Liver (tissue), 9 donors: ENCODE data around the gene IFITM5. TPM values are rescaled to one million over a fixed set of nuclear protein-coding genes. Genes with fewer than 3 reads are reported as not detected.
"Not testable (repeated sequence)": the region's sequence is repeated elsewhere in the genome, so short reads cannot be mapped to it uniquely, and the experiment has no call there.

Source experiments
- DNase-seq: peaks from one replicate; pipeline ENCODE4 v3.0.0-alpha.2; 2017; ENCODE audit warnings: low spot score
- H3K27ac ChIP-seq, 2 donors: one replicate each; pipeline ENCODE4 v1.7.0; 2013; ENCODE audit warnings: inconsistent platforms in 2 of 2, low read length in 2 of 2, control low read depth in 1 of 2, low read depth in 1 of 2, mild to moderate bottlenecking in 1 of 2
- H3K27me3 ChIP-seq, 4 donors: one replicate each; pipeline versions ENCODE4 v1.6.1 to v1.7.0; 2013; ENCODE audit warnings: low read length in 3 of 4, inconsistent platforms in 1 of 4, mild to moderate bottlenecking in 1 of 4, moderate library complexity in 1 of 4; ENCODE audit not compliant: control insufficient read depth in 4 of 4, insufficient read depth in 4 of 4
- H3K36me3 ChIP-seq, 4 donors: one replicate each; pipeline versions ENCODE4 v1.6.1 to v1.7.0; 2013; ENCODE audit warnings: low read length in 3 of 4, mild to moderate bottlenecking in 3 of 4, low read depth in 1 of 4, moderate library complexity in 1 of 4; ENCODE audit not compliant: control insufficient read depth in 4 of 4, insufficient read depth in 3 of 4
- H3K4me1 ChIP-seq, 4 donors: one replicate each; pipeline versions ENCODE4 v1.6.1 to v1.7.0; 2013; ENCODE audit warnings: low read length in 3 of 4, mild to moderate bottlenecking in 3 of 4, moderate library complexity in 1 of 4; ENCODE audit not compliant: control insufficient read depth in 4 of 4, insufficient read depth in 4 of 4
- H3K4me3 ChIP-seq, 3 donors: one replicate each; pipeline versions ENCODE4 v1.6.1 to v1.7.0; 2013; ENCODE audit warnings: low read length in 3 of 3, control low read depth in 1 of 3, low read depth in 1 of 3, mild to moderate bottlenecking in 1 of 3
- H3K9ac ChIP-seq, 2 donors: one replicate each; pipeline ENCODE4 v1.7.0; 2013; ENCODE audit warnings: low read length in 2 of 2, mild to moderate bottlenecking in 2 of 2, moderate library complexity in 2 of 2, control low read depth in 1 of 2, low read depth in 1 of 2
- H3K9me3 ChIP-seq, 4 donors: one replicate each; pipeline versions ENCODE4 v1.6.1 to v1.7.0; 2013; ENCODE audit warnings: low read length in 3 of 4; ENCODE audit not compliant: control insufficient read depth in 4 of 4
- FOXA1 ChIP-seq: IDR thresholded peaks from 2 replicates; pipeline ENCODE4 v1.6.1; 2016; ENCODE audit warnings: antibody characterized with exemption
- FOXA2 ChIP-seq: IDR thresholded peaks from 2 replicates; pipeline ENCODE4 v1.6.1; 2016; ENCODE audit warnings: antibody characterized with exemption
- HNF4G ChIP-seq: IDR thresholded peaks from 2 replicates; pipeline ENCODE4 v1.6.1; 2016; ENCODE audit warnings: antibody characterized with exemption
- NR2F2 ChIP-seq: IDR thresholded peaks from 2 replicates; pipeline ENCODE4 v1.6.1; 2016; ENCODE audit warnings: antibody characterized with exemption
- RXRA ChIP-seq, 2 donors: IDR thresholded peaks; 2 replicates each; pipeline ENCODE4 v1.6.1; 2017 to 2018; ENCODE audit warnings: antibody characterized with exemption in 2 of 2, mild to moderate bottlenecking in 1 of 2
- SP1 ChIP-seq: IDR thresholded peaks from 2 replicates; pipeline ENCODE4 v1.6.1; 2018; ENCODE audit warnings: antibody characterized with exemption, mild to moderate bottlenecking
- TAF1 ChIP-seq: conservative IDR thresholded peaks from 2 replicates; pipeline ENCODE4 v1.6.1; 2016; ENCODE audit warnings: antibody characterized with exemption, mild to moderate bottlenecking
- WGBS: extraction: QIAGEN DNeasy Blood & Tissue Kit; methylation state at CpG from one replicate; pipeline ENCODE4 v1.1.7; 2013; 5-methylcytosine and 5-hydroxymethylcytosine counted together
- polyA plus RNA-seq, 2 donors: library from polyadenylated mRNA; stranded (reverse) in 1 of 2; unstranded in 1 of 2; fragments of 200-250 nt in 1 of 2; fragments of >200 nt in 1 of 2; fragmentation: Nextera tagmentation in 1 of 2; extraction: Ambion mirVana in 1 of 2; gene quantifications; one replicate each; pipeline versions ENCODE4 v1.2.1 to v1.2.3, GENCODE V29; 2013 to 2015
- total RNA-seq, 2 donors: library from RNA; depleted of rRNA; stranded (reverse); fragments of >200 nt; gene quantifications; one replicate each; pipeline ENCODE4 v1.2.3, GENCODE V29; 2014
- TF ChIP-seq, protein P1 (sequence below): fragments of 150-350 bp; IDR thresholded peaks from 2 replicates; pipeline ENCODE4 v1.5.1; 2017; ENCODE audit warnings: improper control_type of control experiment, low read depth, low read length; ENCODE audit not compliant: missing input control
- TF ChIP-seq, protein P2 (sequence below): IDR thresholded peaks from 2 replicates; pipeline ENCODE4 v1.6.1; 2016; ENCODE audit warnings: antibody characterized with exemption
- TF ChIP-seq, protein P3 (sequence below): IDR thresholded peaks from 2 replicates; pipeline ENCODE4 v1.6.1; 2016; ENCODE audit warnings: antibody characterized with exemption
- TF ChIP-seq, protein P4 (sequence below): IDR thresholded peaks from 2 replicates; pipeline ENCODE4 v1.6.1; 2016; ENCODE audit warnings: antibody characterized with exemption, mild to moderate bottlenecking
- donor health status: healthy.
- donor health status: healthy.
- donor health status: healthy.
- donor health status: healthy.
- donor health status: healthy.

IFITM5 gene
- total and polyA plus RNA-seq, 4 donors = not detected

DNA sequence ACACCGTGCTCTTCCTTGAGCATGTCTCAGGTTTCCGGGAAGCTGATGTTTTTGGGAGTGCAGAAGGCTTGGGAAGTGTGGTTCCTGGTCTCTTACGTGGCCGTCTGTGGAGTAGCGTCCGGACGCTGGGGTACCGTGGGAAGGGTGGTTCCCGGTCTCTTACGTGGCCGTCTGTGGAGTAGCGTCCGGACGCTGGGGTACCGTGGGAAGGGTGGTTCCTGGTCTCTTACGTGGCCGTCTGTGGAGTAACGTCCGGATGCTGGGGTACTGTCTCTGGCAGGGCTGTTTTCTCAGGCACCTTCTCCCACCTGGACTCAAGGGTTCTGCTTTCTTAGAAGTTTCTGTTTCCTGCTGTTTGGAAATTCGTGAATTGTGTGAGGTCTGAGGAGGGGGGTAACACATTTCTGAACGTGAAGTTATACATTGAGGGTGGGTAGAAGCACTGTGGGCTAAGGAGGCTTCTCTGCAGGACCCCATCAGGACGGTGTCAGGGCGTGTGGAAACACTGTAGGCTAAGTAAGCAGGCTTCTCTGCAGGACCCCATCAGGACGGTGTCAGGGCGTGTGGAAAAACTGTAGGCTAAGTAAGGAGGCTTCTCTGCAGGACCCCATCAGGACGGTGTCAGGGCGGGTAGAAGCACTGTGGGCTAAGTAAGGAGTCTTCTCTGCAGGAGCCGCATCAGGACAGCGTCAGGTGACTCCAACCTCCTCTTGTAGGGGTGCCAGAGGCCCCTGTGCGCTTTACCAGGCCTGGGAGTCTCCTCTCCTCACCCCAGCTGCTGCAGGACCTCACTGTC is 26.7 kb upstream of the IFITM5 start:
- no peak overlapping the region for H3K4me3 ChIP-seq
- 88% methylated on average over 30 of the region's 30 CpGs for WGBS
- TF ChIP-seq RXRA (IDR thresholded peaks at IDR 0.05) (no peak), HNF4G (no peak)
- TF ChIP-seq, protein P1, sequence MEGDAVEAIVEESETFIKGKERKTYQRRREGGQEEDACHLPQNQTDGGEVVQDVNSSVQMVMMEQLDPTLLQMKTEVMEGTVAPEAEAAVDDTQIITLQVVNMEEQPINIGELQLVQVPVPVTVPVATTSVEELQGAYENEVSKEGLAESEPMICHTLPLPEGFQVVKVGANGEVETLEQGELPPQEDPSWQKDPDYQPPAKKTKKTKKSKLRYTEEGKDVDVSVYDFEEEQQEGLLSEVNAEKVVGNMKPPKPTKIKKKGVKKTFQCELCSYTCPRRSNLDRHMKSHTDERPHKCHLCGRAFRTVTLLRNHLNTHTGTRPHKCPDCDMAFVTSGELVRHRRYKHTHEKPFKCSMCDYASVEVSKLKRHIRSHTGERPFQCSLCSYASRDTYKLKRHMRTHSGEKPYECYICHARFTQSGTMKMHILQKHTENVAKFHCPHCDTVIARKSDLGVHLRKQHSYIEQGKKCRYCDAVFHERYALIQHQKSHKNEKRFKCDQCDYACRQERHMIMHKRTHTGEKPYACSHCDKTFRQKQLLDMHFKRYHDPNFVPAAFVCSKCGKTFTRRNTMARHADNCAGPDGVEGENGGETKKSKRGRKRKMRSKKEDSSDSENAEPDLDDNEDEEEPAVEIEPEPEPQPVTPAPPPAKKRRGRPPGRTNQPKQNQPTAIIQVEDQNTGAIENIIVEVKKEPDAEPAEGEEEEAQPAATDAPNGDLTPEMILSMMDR = no peak
- peaks cover 0 to 15% (median 10%) of the 10 kb centered on the region in 4 donors for H3K4me1 ChIP-seq
- H3K9me3 ChIP-seq = no peaks in the 10 kb centered on the region
- H3K27ac ChIP-seq = peak overlapping the region; percentile 76 to 92
- DNase-seq = no peak
- H3K9ac ChIP-seq = peak overlapping the region; percentile 11 to 57
- H3K36me3 ChIP-seq = no peaks in the 10 kb centered on the region
- H3K27me3 ChIP-seq = no peaks in the 10 kb centered on the region

DNA sequence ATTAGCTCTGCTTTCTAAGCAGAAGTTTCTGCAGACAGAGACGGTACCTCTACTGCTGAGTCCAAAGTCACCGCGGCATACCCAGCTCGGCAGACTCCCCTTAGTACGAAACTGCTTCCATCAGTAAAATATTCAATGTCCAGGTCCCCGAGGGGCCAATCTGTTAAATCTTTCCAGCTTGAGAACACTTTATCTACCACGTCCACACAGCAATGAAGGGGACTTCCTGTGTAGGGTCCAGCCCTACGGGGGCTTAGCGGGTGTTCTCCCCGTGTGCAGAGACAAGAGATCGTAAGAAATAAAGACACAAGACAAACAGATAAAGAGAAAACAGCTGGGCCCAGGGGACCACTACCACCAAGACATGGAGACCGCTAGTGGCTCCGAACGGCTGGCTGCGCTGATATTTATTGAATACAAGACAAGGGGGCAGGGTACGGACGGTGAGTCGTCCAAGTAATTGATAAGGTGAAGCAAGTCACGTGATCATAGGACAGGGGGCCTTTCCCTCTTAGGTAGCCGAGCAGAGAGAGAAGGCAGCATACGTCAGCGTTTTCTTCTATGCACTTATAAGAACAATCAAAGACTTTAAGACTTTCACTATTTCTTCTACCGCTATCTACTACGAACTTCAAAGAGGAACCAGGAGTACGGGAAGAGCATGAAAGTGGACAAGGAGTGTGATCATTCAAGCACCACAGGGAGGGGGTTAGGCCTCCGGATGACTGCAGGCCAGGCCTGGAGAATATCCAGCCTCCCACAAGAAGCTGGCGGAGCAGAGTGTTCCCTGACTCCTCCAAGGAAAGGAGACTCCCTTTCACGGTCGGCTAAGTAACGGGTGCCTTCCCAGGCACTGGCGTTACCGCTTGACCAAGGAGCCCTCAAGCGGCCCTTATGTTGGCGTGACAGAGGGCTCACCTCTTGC is 25.5 kb upstream of the IFITM5 start:
- not testable (repeated sequence) for H3K27me3 ChIP-seq, H3K36me3 ChIP-seq, H3K4me3 ChIP-seq, DNase-seq, H3K9ac ChIP-seq, H3K9me3 ChIP-seq
- WGBS = 74% methylated on average over 26 of the region's 34 CpGs
- H3K27ac ChIP-seq = peak overlapping the region; percentile 4 to 42
- H3K4me1 ChIP-seq = peaks cover 0 to 17% (median 10%) of the 10 kb centered on the region in 4 donors

DNA sequence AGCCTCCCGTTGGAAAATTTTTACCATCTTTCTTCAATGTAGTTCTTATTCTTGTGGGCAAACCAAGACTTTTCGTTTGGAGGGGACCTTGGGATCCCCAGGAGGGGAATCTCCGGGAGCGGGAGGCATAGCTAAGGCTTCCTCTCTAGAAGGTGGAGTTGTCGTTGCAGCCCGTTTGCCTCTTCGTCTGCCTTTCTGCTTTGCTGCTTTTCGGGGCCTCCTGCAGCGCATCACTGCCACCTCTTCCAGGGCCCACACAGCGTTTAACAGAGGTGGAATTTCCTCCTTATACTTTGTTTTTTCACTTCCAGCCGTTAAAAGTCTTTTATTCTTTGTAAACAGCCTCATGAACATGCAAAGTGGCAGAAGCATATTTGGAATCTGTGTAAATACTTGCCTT is 24.8 kb upstream of the IFITM5 start:
- H3K27ac ChIP-seq = peak overlapping the region; percentile 4 to 42
- 82% methylated on average over 11 of the region's 11 CpGs for WGBS
- no peak for DNase-seq

More for the DNA sequence above, 24.8 kb upstream of the IFITM5 start:
- H3K4me1 ChIP-seq = peaks cover 0 to 17% (median 10%) of the 10 kb centered on the region in 4 donors
- no peak overlapping the region for H3K9ac ChIP-seq
- no peaks in the 10 kb centered on the region for H3K36me3 ChIP-seq
- TF ChIP-seq FOXA2 = no peak
- no peak for TF ChIP-seq SP1
- TF ChIP-seq, protein P2, sequence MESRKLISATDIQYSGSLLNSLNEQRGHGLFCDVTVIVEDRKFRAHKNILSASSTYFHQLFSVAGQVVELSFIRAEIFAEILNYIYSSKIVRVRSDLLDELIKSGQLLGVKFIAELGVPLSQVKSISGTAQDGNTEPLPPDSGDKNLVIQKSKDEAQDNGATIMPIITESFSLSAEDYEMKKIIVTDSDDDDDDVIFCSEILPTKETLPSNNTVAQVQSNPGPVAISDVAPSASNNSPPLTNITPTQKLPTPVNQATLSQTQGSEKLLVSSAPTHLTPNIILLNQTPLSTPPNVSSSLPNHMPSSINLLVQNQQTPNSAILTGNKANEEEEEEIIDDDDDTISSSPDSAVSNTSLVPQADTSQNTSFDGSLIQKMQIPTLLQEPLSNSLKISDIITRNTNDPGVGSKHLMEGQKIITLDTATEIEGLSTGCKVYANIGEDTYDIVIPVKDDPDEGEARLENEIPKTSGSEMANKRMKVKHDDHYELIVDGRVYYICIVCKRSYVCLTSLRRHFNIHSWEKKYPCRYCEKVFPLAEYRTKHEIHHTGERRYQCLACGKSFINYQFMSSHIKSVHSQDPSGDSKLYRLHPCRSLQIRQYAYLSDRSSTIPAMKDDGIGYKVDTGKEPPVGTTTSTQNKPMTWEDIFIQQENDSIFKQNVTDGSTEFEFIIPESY = no peak
- TF ChIP-seq, protein P1 = no peak
- TF ChIP-seq TAF1 = no peak
- no peak for TF ChIP-seq NR2F2
- TF ChIP-seq, protein P3, sequence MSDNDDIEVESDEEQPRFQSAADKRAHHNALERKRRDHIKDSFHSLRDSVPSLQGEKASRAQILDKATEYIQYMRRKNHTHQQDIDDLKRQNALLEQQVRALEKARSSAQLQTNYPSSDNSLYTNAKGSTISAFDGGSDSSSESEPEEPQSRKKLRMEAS = no peak
- TF ChIP-seq, protein P4, sequence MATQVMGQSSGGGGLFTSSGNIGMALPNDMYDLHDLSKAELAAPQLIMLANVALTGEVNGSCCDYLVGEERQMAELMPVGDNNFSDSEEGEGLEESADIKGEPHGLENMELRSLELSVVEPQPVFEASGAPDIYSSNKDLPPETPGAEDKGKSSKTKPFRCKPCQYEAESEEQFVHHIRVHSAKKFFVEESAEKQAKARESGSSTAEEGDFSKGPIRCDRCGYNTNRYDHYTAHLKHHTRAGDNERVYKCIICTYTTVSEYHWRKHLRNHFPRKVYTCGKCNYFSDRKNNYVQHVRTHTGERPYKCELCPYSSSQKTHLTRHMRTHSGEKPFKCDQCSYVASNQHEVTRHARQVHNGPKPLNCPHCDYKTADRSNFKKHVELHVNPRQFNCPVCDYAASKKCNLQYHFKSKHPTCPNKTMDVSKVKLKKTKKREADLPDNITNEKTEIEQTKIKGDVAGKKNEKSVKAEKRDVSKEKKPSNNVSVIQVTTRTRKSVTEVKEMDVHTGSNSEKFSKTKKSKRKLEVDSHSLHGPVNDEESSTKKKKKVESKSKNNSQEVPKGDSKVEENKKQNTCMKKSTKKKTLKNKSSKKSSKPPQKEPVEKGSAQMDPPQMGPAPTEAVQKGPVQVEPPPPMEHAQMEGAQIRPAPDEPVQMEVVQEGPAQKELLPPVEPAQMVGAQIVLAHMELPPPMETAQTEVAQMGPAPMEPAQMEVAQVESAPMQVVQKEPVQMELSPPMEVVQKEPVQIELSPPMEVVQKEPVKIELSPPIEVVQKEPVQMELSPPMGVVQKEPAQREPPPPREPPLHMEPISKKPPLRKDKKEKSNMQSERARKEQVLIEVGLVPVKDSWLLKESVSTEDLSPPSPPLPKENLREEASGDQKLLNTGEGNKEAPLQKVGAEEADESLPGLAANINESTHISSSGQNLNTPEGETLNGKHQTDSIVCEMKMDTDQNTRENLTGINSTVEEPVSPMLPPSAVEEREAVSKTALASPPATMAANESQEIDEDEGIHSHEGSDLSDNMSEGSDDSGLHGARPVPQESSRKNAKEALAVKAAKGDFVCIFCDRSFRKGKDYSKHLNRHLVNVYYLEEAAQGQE = no peak
- no peak for TF ChIP-seq FOXA1
- H3K9me3 ChIP-seq = no peaks in the 10 kb centered on the region
- no peaks in the 10 kb centered on the region for H3K27me3 ChIP-seq
- H3K4me3 ChIP-seq = no peak overlapping the region
